Stimulated activated effector memory CD8-positive, alpha-beta T cell treated with anti-CD3 and anti-CD28 coated beads, Interleukin-12 subunit alpha, Interleukin-12 subunit beta, amount 100 ng/mL, for 72 hours (primary cell): ENCODE data around the gene ADGRV1.

Experiments used
- ATAC-seq: fragments of 150-1000 bp; cut with Tn5 transposase; 2 replicates; pipeline ENCODE4 v1.10.0; 2021
- DNase-seq, 2 donors: peaks; one replicate each; pipeline ENCODE4 v3.0.0; 2021 to 2022; ENCODE audit warnings: low spot score in 2 of 2
- H3K27ac Mint-ChIP-seq: one replicate; pipeline ENCODE4 v1.8.0; 2022; ENCODE audit warnings: mild to moderate bottlenecking, mixed read lengths
- H3K36me3 Mint-ChIP-seq: one replicate; pipeline ENCODE4 v1.8.0; 2022; ENCODE audit warnings: mild to moderate bottlenecking, mixed read lengths
- H3K4me1 Mint-ChIP-seq: one replicate; pipeline ENCODE4 v1.8.0; 2022; ENCODE audit warnings: mixed read lengths
- H3K4me3 Mint-ChIP-seq: one replicate; pipeline ENCODE4 v1.8.0; 2022; ENCODE audit warnings: mild to moderate bottlenecking, mixed read lengths
- H3K9me3 Mint-ChIP-seq: one replicate; pipeline ENCODE4 v1.8.0; 2022; ENCODE audit warnings: mixed read lengths

ADGRV1 gene

GRCh38 chr5:90882448-90882847, 323.9 kb downstream of the ADGRV1 start:
- H3K36me3 Mint-ChIP-seq: no peaks in the 10 kb centered on the region
- DNase-seq (no peak), ATAC-seq (no peak)
- no peak overlapping the region for H3K27ac Mint-ChIP-seq
- no peak overlapping the region for H3K4me3 Mint-ChIP-seq
- no peaks in the 10 kb centered on the region for H3K4me1 Mint-ChIP-seq
- no peaks in the 10 kb centered on the region for H3K9me3 Mint-ChIP-seq

- DNase-seq (no peak), ATAC-seq (no peak)
- Mint-ChIP-seq H3K36me3 (no peaks in the 10 kb centered on the region), H3K4me3 (no peak overlapping the region), H3K9me3 (no peaks in the 10 kb centered on the region), H3K4me1 (no peaks in the 10 kb centered on the region), H3K27ac (no peak overlapping the region)
Observed at GRCh38 chr5:90885180-90885868, 326.7 kb downstream of the ADGRV1 start.

DNA sequence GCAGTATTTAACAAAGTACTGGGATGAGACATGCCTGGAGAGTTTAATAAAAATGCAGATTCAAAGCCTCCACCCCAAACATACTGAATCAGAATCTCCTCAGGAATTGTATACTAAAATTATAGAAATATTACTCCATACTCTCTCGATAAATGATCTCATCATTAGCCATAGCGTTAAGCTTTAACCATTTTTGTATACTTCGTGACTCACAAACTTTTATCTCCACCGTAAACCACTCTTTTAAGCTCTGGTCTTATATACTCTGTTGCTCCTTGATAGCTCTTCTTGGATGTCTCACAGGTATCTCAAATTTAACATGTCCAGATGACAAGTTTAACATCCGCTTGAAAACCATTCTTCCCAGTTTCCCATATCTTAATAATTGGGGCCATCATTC, 327.8 kb downstream of the ADGRV1 start:
- DNase-seq: no peak
- no peak for ATAC-seq
- H3K4me1 Mint-ChIP-seq: no peaks in the 10 kb centered on the region

DNA sequence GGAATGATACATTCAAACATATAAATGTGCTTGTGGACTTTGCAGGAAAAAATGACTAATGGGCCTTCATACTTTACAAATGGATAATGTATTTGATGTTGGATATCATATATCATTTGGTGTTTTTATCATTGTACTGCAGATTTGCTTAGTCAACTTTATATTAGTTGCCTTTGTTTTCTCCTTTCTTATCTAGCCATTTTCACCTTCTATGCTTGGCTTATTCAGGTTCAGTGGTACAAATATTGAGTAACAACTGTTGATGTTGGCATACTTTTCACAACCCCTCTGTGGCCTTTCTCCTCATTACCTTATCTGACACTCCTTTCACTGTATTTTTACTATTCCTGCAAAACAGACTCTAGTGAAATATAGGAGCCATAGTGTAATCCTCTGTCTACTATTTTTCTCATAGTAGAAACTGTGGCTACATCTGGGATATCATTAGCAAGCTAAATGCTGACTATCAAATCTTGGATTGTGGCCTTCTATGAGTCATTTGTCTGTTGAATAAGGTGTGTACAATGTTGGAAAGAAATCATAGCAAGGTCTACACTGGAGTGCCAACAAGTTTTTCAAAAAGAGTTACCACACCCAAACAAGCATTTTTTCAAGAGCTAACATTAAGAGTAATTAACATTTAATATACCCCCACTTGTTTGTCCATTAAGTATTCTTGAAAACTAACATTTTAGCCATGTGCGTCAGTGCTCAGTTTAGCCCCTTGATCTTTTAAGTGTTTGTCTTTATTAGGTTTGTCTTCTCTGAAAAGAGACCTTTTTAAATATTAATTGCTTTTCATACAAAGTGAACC, 330.1 kb downstream of the ADGRV1 start:
- no peak overlapping the region for H3K27ac Mint-ChIP-seq
- no peak overlapping the region for H3K4me3 Mint-ChIP-seq

More for the DNA sequence above, 327.8 kb downstream of the ADGRV1 start:
- Mint-ChIP-seq H3K27ac (no peak overlapping the region), H3K4me3 (no peak overlapping the region), H3K36me3 (no peaks in the 10 kb centered on the region), H3K9me3 (no peaks in the 10 kb centered on the region)

DNA sequence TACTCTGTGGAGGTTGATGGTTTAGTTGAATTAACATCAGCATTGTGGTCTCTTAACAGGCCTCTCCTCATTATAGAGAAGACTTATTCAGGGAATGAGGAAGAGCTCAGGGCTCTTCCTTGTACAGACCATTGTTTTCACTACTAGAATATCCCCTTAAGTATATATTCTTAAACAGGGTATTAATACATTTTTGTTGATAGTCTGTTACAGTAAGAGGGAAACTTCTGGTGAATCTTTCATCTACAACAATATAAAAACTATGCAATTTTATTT, 330.7 kb downstream of the ADGRV1 start:
- H3K36me3 Mint-ChIP-seq: no peaks in the 10 kb centered on the region
- no peak overlapping the region for H3K4me3 Mint-ChIP-seq

More for the DNA sequence above, 330.1 kb downstream of the ADGRV1 start:
- Mint-ChIP-seq H3K36me3 (no peaks in the 10 kb centered on the region), H3K9me3 (no peaks in the 10 kb centered on the region), H3K4me1 (no peaks in the 10 kb centered on the region)
- DNase-seq (no peak), ATAC-seq (no peak)

DNA sequence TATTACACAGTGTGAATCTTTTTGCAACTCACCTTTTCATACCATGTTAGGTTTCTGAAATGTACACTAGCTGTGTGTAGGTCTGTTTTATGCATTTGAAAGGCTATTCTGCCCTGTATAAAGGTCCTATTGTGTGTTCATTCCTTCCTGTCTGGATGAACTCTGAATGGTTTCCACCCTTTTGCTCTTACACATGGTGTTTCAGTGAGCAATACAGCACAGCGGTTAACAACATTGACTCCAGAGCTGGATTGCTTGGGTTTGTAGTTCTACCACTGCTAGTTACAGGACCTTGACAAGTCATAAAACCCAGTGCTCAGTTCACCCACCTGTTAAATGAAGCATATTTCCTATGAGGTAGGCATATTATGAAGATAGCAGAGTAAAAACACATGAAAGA, 331.6 kb downstream of the ADGRV1 start:
- Mint-ChIP-seq H3K4me3 (no peak overlapping the region), H3K27ac (no peak overlapping the region), H3K9me3 (no peaks in the 10 kb centered on the region), H3K4me1 (no peaks in the 10 kb centered on the region), H3K36me3 (no peaks in the 10 kb centered on the region)
- DNase-seq: no peak
- no peak for ATAC-seq

More for the DNA sequence above, 330.7 kb downstream of the ADGRV1 start:
- DNase-seq (no peak), ATAC-seq (no peak)
- Mint-ChIP-seq H3K4me1 (no peaks in the 10 kb centered on the region), H3K27ac (no peak overlapping the region), H3K9me3 (no peaks in the 10 kb centered on the region)

- Mint-ChIP-seq H3K9me3 (no peaks in the 10 kb centered on the region), H3K27ac (no peak overlapping the region), H3K36me3 (no peaks in the 10 kb centered on the region), H3K4me1 (no peaks in the 10 kb centered on the region), H3K4me3 (no peak overlapping the region)
- no peak for DNase-seq
- ATAC-seq: no peak
Observed at GRCh38 chr5:90894866-90895420, 336.3 kb downstream of the ADGRV1 start.

DNA sequence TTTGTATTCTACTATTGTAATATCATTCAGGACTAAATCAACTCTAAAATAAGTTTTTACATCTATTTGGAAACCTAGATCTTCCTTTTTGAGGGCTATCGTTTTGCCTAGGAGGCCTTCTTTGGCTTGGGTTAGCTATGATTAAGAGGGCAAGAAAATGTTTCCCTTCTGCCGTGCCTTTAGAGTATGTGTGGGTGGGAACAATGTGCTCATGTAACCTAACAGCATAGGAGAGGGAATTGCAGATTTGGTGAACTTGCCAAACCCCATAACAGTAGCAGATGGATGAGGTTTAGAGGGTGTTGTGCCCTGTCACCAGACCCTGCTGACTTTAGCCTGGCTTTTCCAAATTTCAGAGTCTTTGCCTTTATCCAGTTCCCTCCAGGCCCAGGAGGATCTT, 339.0 kb downstream of the ADGRV1 start:
- Mint-ChIP-seq H3K9me3 (no peaks in the 10 kb centered on the region), H3K4me1 (no peaks in the 10 kb centered on the region), H3K36me3 (no peaks in the 10 kb centered on the region), H3K27ac (no peak overlapping the region), H3K4me3 (no peak overlapping the region)
- DNase-seq (no peak), ATAC-seq (no peak)

- H3K27ac Mint-ChIP-seq: no peak overlapping the region
- H3K4me1 Mint-ChIP-seq: no peaks in the 10 kb centered on the region
- H3K9me3 Mint-ChIP-seq: no peaks in the 10 kb centered on the region
- no peak for ATAC-seq
- no peak overlapping the region for H3K4me3 Mint-ChIP-seq
- no peaks in the 10 kb centered on the region for H3K36me3 Mint-ChIP-seq
- DNase-seq: no peak
Observed at GRCh38 chr5:90898326-90899013, 339.9 kb downstream of the ADGRV1 start.

GRCh38 chr5:90899014-90899604, 340.5 kb downstream of the ADGRV1 start:
- no peak for ATAC-seq
- Mint-ChIP-seq H3K4me3 (no peak overlapping the region), H3K36me3 (no peaks in the 10 kb centered on the region), H3K4me1 (no peaks in the 10 kb centered on the region), H3K9me3 (no peaks in the 10 kb centered on the region), H3K27ac (no peak overlapping the region)
- no peak for DNase-seq

DNA sequence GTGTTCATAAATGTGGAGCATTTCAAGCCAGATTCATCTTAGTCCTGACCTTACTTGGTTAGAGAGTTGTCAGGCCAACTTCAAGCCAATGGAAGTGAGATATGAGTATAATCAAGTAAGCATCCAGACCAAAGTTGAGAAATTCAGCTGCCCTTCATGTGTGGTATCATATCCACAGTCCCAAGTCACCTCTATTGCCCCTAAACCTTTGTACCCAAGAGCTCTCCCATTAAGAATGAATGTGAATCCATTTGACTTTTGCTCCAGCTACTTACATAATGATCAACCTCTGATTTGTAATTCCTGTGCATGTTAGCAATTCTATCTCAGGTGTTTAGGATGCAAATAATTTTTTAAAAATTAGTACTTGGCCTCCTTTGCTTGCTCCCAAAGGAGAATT, 342.7 kb downstream of the ADGRV1 start:
- Mint-ChIP-seq H3K36me3 (no peaks in the 10 kb centered on the region), H3K4me3 (no peak overlapping the region), H3K4me1 (no peaks in the 10 kb centered on the region), H3K9me3 (no peaks in the 10 kb centered on the region), H3K27ac (no peak overlapping the region)
- ATAC-seq (no peak), DNase-seq (no peak)

DNA sequence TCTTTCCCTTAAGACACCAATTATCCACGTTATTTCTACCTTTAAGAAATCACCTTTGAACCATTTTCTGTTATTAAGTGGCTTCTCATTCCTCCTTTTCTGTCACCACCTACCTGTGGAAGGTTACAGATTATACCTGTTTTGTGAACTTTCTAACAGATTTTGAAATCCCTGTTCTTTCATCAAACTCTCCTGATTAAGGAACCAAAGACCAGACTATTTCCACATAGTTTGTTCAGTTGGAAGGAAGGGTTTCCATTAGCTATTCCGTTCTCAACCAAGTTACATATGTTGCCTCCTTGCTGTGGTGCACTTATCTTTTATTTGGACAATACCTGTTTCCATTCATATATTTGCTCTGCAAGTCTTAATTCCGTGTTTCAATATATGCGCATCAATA, 343.6 kb downstream of the ADGRV1 start:
- ATAC-seq (no peak), DNase-seq (no peak)
- Mint-ChIP-seq H3K4me1 (no peaks in the 10 kb centered on the region), H3K4me3 (no peak overlapping the region), H3K27ac (no peak overlapping the region), H3K36me3 (no peaks in the 10 kb centered on the region), H3K9me3 (no peaks in the 10 kb centered on the region)

DNA sequence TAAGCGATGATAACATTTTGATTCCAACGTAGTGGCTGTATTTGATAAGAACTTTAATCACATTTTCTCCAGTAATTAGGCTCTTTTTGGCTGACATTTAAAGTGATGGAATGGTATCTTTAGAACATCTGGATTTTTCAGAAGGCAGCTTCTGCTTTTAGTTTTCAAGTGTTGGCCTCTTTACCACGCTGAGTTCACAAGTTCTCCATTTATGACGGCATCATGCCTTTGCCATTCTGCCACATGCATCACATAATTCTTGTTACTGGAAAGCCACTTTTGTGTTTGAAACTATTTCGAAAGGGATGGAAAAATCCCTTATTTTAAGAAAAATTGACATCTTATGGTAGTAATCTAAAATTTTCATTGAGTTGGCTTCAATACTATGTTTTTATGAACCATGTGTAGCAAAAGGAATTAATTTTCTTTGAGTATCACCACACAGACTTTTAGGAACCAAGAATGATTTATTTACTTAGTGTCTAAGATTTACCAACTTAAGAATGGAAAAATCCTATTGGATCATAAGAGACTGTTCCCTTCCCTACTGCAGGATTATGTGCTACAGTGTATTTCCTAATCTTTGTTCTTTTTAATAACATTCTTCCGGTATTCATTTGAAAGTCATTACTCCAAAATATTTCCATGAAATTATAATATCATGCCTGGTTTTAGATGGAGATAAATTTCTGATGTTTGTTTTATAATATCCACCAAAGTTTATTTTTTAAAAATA, 344.2 kb downstream of the ADGRV1 start:
- no peak for DNase-seq
- Mint-ChIP-seq H3K9me3 (no peaks in the 10 kb centered on the region), H3K36me3 (no peaks in the 10 kb centered on the region), H3K4me1 (no peaks in the 10 kb centered on the region), H3K27ac (no peak overlapping the region), H3K4me3 (no peak overlapping the region)
- no peak for ATAC-seq

- H3K27ac Mint-ChIP-seq: no peak overlapping the region
- no peak overlapping the region for H3K4me3 Mint-ChIP-seq
- no peaks in the 10 kb centered on the region for H3K36me3 Mint-ChIP-seq
- H3K4me1 Mint-ChIP-seq: no peaks in the 10 kb centered on the region
- DNase-seq (no peak), ATAC-seq (peak; percentile 37)
- H3K9me3 Mint-ChIP-seq: no peaks in the 10 kb centered on the region
Observed at GRCh38 chr5:90909101-90909503, 350.5 kb downstream of the ADGRV1 start.

GRCh38 chr5:90909940-90910339, 351.3 kb downstream of the ADGRV1 start:
- no peak for ATAC-seq
- H3K4me1 Mint-ChIP-seq: no peaks in the 10 kb centered on the region
- no peak overlapping the region for H3K4me3 Mint-ChIP-seq
- no peak overlapping the region for H3K27ac Mint-ChIP-seq
- H3K36me3 Mint-ChIP-seq: no peaks in the 10 kb centered on the region
- DNase-seq: no peak
- H3K9me3 Mint-ChIP-seq: no peaks in the 10 kb centered on the region
